Mesenchymal stem cell (in vitro differentiated cells and primary cell): ENCODE data around the gene ABCG1.
A peak's percentile ranks its signal among the peaks of the same experiment; 100 is the strongest.

Experiments used
- DNase-seq: peaks from one replicate; pipeline ENCODE4 v3.0.0-alpha.2; 2013
- H2AFZ ChIP-seq: one replicate; pipeline ENCODE4 v1.6.1; 2013; ENCODE audit warnings: low read depth, mild to moderate bottlenecking, control low read depth, inconsistent platforms, low read length, moderate library complexity
- H2AK5ac ChIP-seq: 2 replicates; pipeline ENCODE4 v1.6.1; 2013; ENCODE audit warnings: low read length, moderate library complexity, mild to moderate bottlenecking, inconsistent platforms; ENCODE audit not compliant: severe bottlenecking
- H2BK120ac ChIP-seq: one replicate; pipeline ENCODE4 v1.6.1; 2013; ENCODE audit warnings: low read depth, mild to moderate bottlenecking, inconsistent platforms, low read length, moderate library complexity
- H2BK12ac ChIP-seq, 2 experiments: one replicate each; pipeline ENCODE4 v1.6.1; 2013; ENCODE audit warnings: inconsistent platforms in 2 of 2, low read length in 2 of 2, mild to moderate bottlenecking in 2 of 2, moderate library complexity in 2 of 2, control low read depth in 1 of 2
- H2BK15ac ChIP-seq: one replicate; pipeline ENCODE4 v1.6.1; 2013; ENCODE audit warnings: mild to moderate bottlenecking, low read depth, inconsistent platforms; ENCODE audit not compliant: poor library complexity, severe bottlenecking
- H2BK5ac ChIP-seq: 2 replicates; pipeline ENCODE4 v1.6.1; 2013; ENCODE audit warnings: low read depth, mild to moderate bottlenecking, low read length, control low read depth, inconsistent platforms; ENCODE audit not compliant: poor library complexity, severe bottlenecking
- H3K14ac ChIP-seq, 2 experiments: one replicate each; pipeline ENCODE4 v1.6.1; 2013; ENCODE audit warnings: inconsistent platforms in 2 of 2, low read length in 2 of 2, control low read depth in 1 of 2, mild to moderate bottlenecking in 1 of 2, moderate library complexity in 1 of 2
- H3K18ac ChIP-seq, 2 experiments: one replicate each; pipeline ENCODE4 v1.6.1; 2013; ENCODE audit warnings: inconsistent platforms in 2 of 2, low read length in 2 of 2, control low read depth in 1 of 2, low read depth in 1 of 2, mild to moderate bottlenecking in 1 of 2
- H3K23ac ChIP-seq, 2 experiments: one replicate each; pipeline ENCODE4 v1.6.1; 2013; ENCODE audit warnings: inconsistent platforms in 2 of 2, low read length in 2 of 2, mild to moderate bottlenecking in 2 of 2, moderate library complexity in 2 of 2, control low read depth in 1 of 2
- H3K27ac ChIP-seq: 2 replicates; pipeline ENCODE4 v1.5.1; 2013; ENCODE audit warnings: mild to moderate bottlenecking, moderate library complexity, low read length, control low read depth, inconsistent platforms; ENCODE audit not compliant: poor library complexity, severe bottlenecking
- H3K27me3 ChIP-seq, 2 experiments: 2 replicates each; pipeline versions ENCODE4 v1.6.1 to v1.7.0; 2013; ENCODE audit warnings: low read length in 2 of 2, mild to moderate bottlenecking in 2 of 2, moderate library complexity in 2 of 2, control low read depth in 1 of 2, inconsistent platforms in 1 of 2; ENCODE audit not compliant: control insufficient read depth in 1 of 2, insufficient read depth in 1 of 2
- H3K36me3 ChIP-seq, 2 experiments: 2 replicates each; pipeline versions ENCODE4 v1.6.1 to v1.7.0; 2013; ENCODE audit warnings: low read length in 2 of 2, control low read depth in 1 of 2, inconsistent platforms in 1 of 2, low read depth in 1 of 2, mild to moderate bottlenecking in 1 of 2; ENCODE audit not compliant: insufficient read depth in 2 of 2, control insufficient read depth in 1 of 2
- H3K4ac ChIP-seq, 2 experiments: one replicate each; pipeline ENCODE4 v1.6.1; 2013; ENCODE audit warnings: inconsistent platforms in 2 of 2, low read length in 2 of 2, mild to moderate bottlenecking in 2 of 2, moderate library complexity in 2 of 2, control low read depth in 1 of 2, low read depth in 1 of 2
- H3K4me1 ChIP-seq: 2 replicates; pipeline ENCODE4 v1.6.1; 2013; ENCODE audit warnings: low read depth, low read length, control low read depth; ENCODE audit not compliant: control insufficient read depth, insufficient read depth
- H3K4me2 ChIP-seq: 2 replicates; pipeline ENCODE4 v1.6.1; 2013; ENCODE audit warnings: low read length, mild to moderate bottlenecking, inconsistent platforms; ENCODE audit not compliant: poor library complexity, severe bottlenecking
- H3K4me3 ChIP-seq, 2 experiments: 2 replicates each; pipeline versions ENCODE4 v1.5.1 to v1.7.0; 2013; ENCODE audit warnings: low read length in 2 of 2, mild to moderate bottlenecking in 2 of 2, control low read depth in 1 of 2, low read depth in 1 of 2; ENCODE audit not compliant: insufficient read depth in 1 of 2
- H3K79me1 ChIP-seq: replicated peaks from 2 replicates; pipeline ENCODE4 v1.6.1; 2013; ENCODE audit warnings: mild to moderate bottlenecking, control low read depth, low read length, inconsistent platforms; ENCODE audit not compliant: poor library complexity, severe bottlenecking
- H3K9ac ChIP-seq: 2 replicates; pipeline ENCODE4 v1.7.0; 2013; ENCODE audit warnings: mild to moderate bottlenecking, low read length, moderate library complexity
- H3K9me3 ChIP-seq: 2 replicates; pipeline ENCODE4 v1.7.0; 2013; ENCODE audit warnings: mild to moderate bottlenecking, low read length; ENCODE audit not compliant: control insufficient read depth
- H4K8ac ChIP-seq: one replicate; pipeline ENCODE4 v1.6.1; 2013; ENCODE audit warnings: inconsistent platforms, mild to moderate bottlenecking, low read length, moderate library complexity
- H4K91ac ChIP-seq: one replicate; pipeline ENCODE4 v1.6.1; 2013; ENCODE audit warnings: mild to moderate bottlenecking, low read length, inconsistent platforms
- WGBS: methylation state at CpG from one replicate; pipeline ENCODE4 v1.1.7; 2013; ENCODE audit warnings: mixed read lengths; 5-methylcytosine and 5-hydroxymethylcytosine counted together

The ABCG1 gene

GRCh38 chr21:42261829-42262200, 42.9 kb downstream of the ABCG1 start:
- Histone ChIP-seq H3K9me3 (no peaks in the 10 kb centered on the region), H2BK12ac (no peak overlapping the region), H3K23ac (no peak overlapping the region), H3K14ac (no peak overlapping the region), H3K27ac (peak overlapping the region; percentile 74), H2BK120ac (peak overlapping the region; percentile 15), H3K36me3 (no peaks in the 10 kb centered on the region), H3K27me3 (peaks cover 58 to 91% of the 10 kb centered on the region in 2 experiments), H3K4ac (no peak overlapping the region), H3K79me1 (no peaks in the 10 kb centered on the region), H2AFZ (no peak overlapping the region), H3K4me1 (peaks cover 37% of the 10 kb centered on the region), H3K4me2 (no peak overlapping the region), H4K91ac (no peak overlapping the region), H3K9ac (no peak overlapping the region), H2BK5ac (no peak overlapping the region), H3K18ac (no peak overlapping the region), H4K8ac (no peak overlapping the region), H3K4me3 (no peak overlapping the region), H2BK15ac (no peak overlapping the region), H2AK5ac (no peak overlapping the region)
- DNase-seq: no peak
- WGBS: 54% methylated on average over 7 of the region's 7 CpGs

GRCh38 chr21:42262831-42263231, 43.9 kb downstream of the ABCG1 start:
- Histone ChIP-seq H3K9ac (no peak overlapping the region), H2AK5ac (no peak overlapping the region), H3K27ac (no peak overlapping the region), H2BK15ac (peak overlapping the region; percentile 62), H2AFZ (no peak overlapping the region), H4K91ac (no peak overlapping the region), H3K23ac (no peak overlapping the region), H3K4me3 (no peak overlapping the region), H2BK120ac (no peak overlapping the region), H4K8ac (no peak overlapping the region), H3K18ac (peak overlapping the region in 1 of 2 experiments; percentile 54), H3K36me3 (no peaks in the 10 kb centered on the region), H3K4me2 (no peak overlapping the region), H3K27me3 (peaks cover 49 to 88% of the 10 kb centered on the region in 2 experiments), H3K14ac (no peak overlapping the region), H3K4me1 (peaks cover 37% of the 10 kb centered on the region), H3K4ac (no peak overlapping the region), H2BK5ac (no peak overlapping the region), H2BK12ac (no peak overlapping the region), H3K9me3 (no peaks in the 10 kb centered on the region), H3K79me1 (no peaks in the 10 kb centered on the region)
- 66% methylated on average over 11 of the region's 11 CpGs for WGBS
- DNase-seq: peak; percentile 53

GRCh38 chr21:42263591-42264131, 44.7 kb downstream of the ABCG1 start:
- no peak overlapping the region for H2BK15ac ChIP-seq
- H3K36me3 ChIP-seq: no peaks in the 10 kb centered on the region
- H3K27me3 ChIP-seq: peaks cover 43 to 80% of the 10 kb centered on the region in 2 experiments
- H2BK120ac ChIP-seq: no peak overlapping the region
- H3K23ac ChIP-seq: no peak overlapping the region
- no peak overlapping the region for H4K8ac ChIP-seq
- 77% methylated on average over 18 of the region's 18 CpGs for WGBS
- H3K4me2 ChIP-seq: no peak overlapping the region
- H3K14ac ChIP-seq: no peak overlapping the region
- H3K18ac ChIP-seq: no peak overlapping the region
- H3K9ac ChIP-seq: no peak overlapping the region
- no peaks in the 10 kb centered on the region for H3K9me3 ChIP-seq
- no peak overlapping the region for H3K4ac ChIP-seq
- H3K27ac ChIP-seq: no peak overlapping the region
- no peak overlapping the region for H2AK5ac ChIP-seq
- H3K79me1 ChIP-seq: no peaks in the 10 kb centered on the region
- H4K91ac ChIP-seq: peak overlapping the region; percentile 25
- DNase-seq: no peak
- H2BK12ac ChIP-seq: peak overlapping the region; percentile 7 to 38
- H3K4me1 ChIP-seq: peaks cover 37% of the 10 kb centered on the region
- H2BK5ac ChIP-seq: no peak overlapping the region
- H2AFZ ChIP-seq: no peak overlapping the region
- H3K4me3 ChIP-seq: no peak overlapping the region

- Histone ChIP-seq H3K18ac (no peak overlapping the region), H3K23ac (no peak overlapping the region), H3K9ac (no peak overlapping the region), H4K8ac (no peak overlapping the region), H2BK120ac (no peak overlapping the region), H3K36me3 (no peaks in the 10 kb centered on the region), H3K4me2 (no peak overlapping the region), H3K27ac (no peak overlapping the region), H3K4ac (no peak overlapping the region), H3K4me1 (peaks cover 37% of the 10 kb centered on the region), H3K79me1 (no peaks in the 10 kb centered on the region), H2BK12ac (no peak overlapping the region), H4K91ac (no peak overlapping the region), H3K9me3 (no peaks in the 10 kb centered on the region), H3K14ac (no peak overlapping the region), H3K4me3 (no peak overlapping the region), H2AFZ (no peak overlapping the region), H2BK15ac (no peak overlapping the region), H2BK5ac (no peak overlapping the region), H3K27me3 (peaks cover 38 to 76% of the 10 kb centered on the region in 2 experiments), H2AK5ac (no peak overlapping the region)
- no peak for DNase-seq
- WGBS: 80% methylated on average over 13 of the region's 13 CpGs
Observed at GRCh38 chr21:42264245-42265195, 45.6 kb downstream of the ABCG1 start.
